GM12891 (cell line): ENCODE data around the gene CHRNA3.

Source experiments
- DNase-seq: peaks from one replicate; pipeline ENCODE4 v3.0.0; 2011; ENCODE audit warnings: low spot score; ENCODE audit not compliant: insufficient read length
- FAIRE-seq: peaks from 2 replicates; lab custom pipeline; 2011; peaks lifted over from hg19 to GRCh38; lab: Jason Lieb, UNC
- PAX5 ChIP-seq: IDR thresholded peaks from 2 replicates; pipeline ENCODE4 v1.6.1; 2011; ENCODE audit warnings: low read length, moderate library complexity, mild to moderate bottlenecking; ENCODE audit not compliant: insufficient read depth, severe bottlenecking
- POLR2A ChIP-seq: IDR thresholded peaks from 2 replicates; pipeline ENCODE4 v1.6.1; 2011; ENCODE audit warnings: low read depth, low read length, control low read depth
- POLR2AphosphoS5 ChIP-seq: IDR thresholded peaks from 2 replicates; pipeline ENCODE4 v1.6.1; 2011; ENCODE audit warnings: low read depth, low read length, control low read depth
- POU2F2 ChIP-seq: IDR thresholded peaks from 2 replicates; pipeline ENCODE4 v1.6.1; 2011; ENCODE audit warnings: low read depth, mild to moderate bottlenecking, control low read depth, low read length, moderate library complexity
- SPI1 ChIP-seq: IDR thresholded peaks from 2 replicates; pipeline ENCODE4 v1.6.1; 2011; ENCODE audit warnings: low read depth, low read length, control low read depth
- TAF1 ChIP-seq: IDR thresholded peaks from 2 replicates; pipeline ENCODE4 v1.6.1; 2011; ENCODE audit warnings: low read depth, low read length, control low read depth

CHRNA3 gene

GRCh38 chr15:78605680-78606079 is 15.1 kb downstream of the CHRNA3 start:
- DNase-seq = no peak
- TF ChIP-seq POU2F2 (no peak), POLR2A (no peak), POLR2AphosphoS5 (no peak), TAF1 (no peak), PAX5 (no peak), SPI1 (no peak)
- FAIRE-seq = no peak

GRCh38 chr15:78605201-78605600 is 15.6 kb downstream of the CHRNA3 start:
- no peak for FAIRE-seq
- no peak for DNase-seq
- TF ChIP-seq SPI1 (no peak), POLR2AphosphoS5 (no peak), POU2F2 (no peak), TAF1 (no peak), POLR2A (no peak), PAX5 (no peak)

- DNase-seq (no peak), FAIRE-seq (no peak)
- TF ChIP-seq POLR2A (no peak), POU2F2 (no peak), POLR2AphosphoS5 (no peak), PAX5 (no peak), SPI1 (no peak)
Measured at GRCh38 chr15:78604420-78604819, 16.4 kb downstream of the CHRNA3 start.

GRCh38 chr15:78603467-78603866 is 17.3 kb downstream of the CHRNA3 start:
- DNase-seq (no peak), FAIRE-seq (no peak)
- TF ChIP-seq SPI1 = no peak
- TF ChIP-seq TAF1 = no peak
- TF ChIP-seq POLR2AphosphoS5 = no peak
- TF ChIP-seq POU2F2 = no peak
- no peak for TF ChIP-seq PAX5
- no peak for TF ChIP-seq POLR2A

GRCh38 chr15:78599189-78599588 is 21.6 kb downstream of the CHRNA3 start:
- TF ChIP-seq TAF1 = no peak
- no peak for TF ChIP-seq POLR2A
- TF ChIP-seq PAX5 = no peak
- TF ChIP-seq SPI1 = no peak
- TF ChIP-seq POLR2AphosphoS5 = no peak
- no peak for TF ChIP-seq POU2F2
- FAIRE-seq = no peak
- no peak for DNase-seq

- TF ChIP-seq TAF1 = no peak
- no peak for TF ChIP-seq SPI1
- TF ChIP-seq PAX5 = no peak
- TF ChIP-seq POLR2AphosphoS5 = no peak
- TF ChIP-seq POU2F2 = no peak
- no peak for TF ChIP-seq POLR2A
- DNase-seq (no peak), FAIRE-seq (no peak)
Measured at GRCh38 chr15:78598348-78598747, 22.4 kb downstream of the CHRNA3 start.

GRCh38 chr15:78597583-78597982 is 23.2 kb downstream of the CHRNA3 start:
- DNase-seq (no peak), FAIRE-seq (no peak)
- TF ChIP-seq POU2F2 (no peak), TAF1 (no peak), SPI1 (no peak), PAX5 (no peak), POLR2A (no peak), POLR2AphosphoS5 (no peak)

- DNase-seq (no peak), FAIRE-seq (no peak)
- TF ChIP-seq POU2F2 (no peak), SPI1 (peak; percentile 68)
Measured at GRCh38 chr15:78574944-78575343, 45.9 kb downstream of the CHRNA3 start.

GRCh38 chr15:78573416-78573815 is 47.4 kb downstream of the CHRNA3 start:
- no peak for DNase-seq
- no peak for FAIRE-seq
- no peak for TF ChIP-seq POLR2A
- TF ChIP-seq SPI1 = no peak
- no peak for TF ChIP-seq POU2F2
- no peak for TF ChIP-seq POLR2AphosphoS5
- TF ChIP-seq TAF1 = no peak
- no peak for TF ChIP-seq PAX5

- TF ChIP-seq POLR2AphosphoS5 (no peak), TAF1 (no peak), POU2F2 (no peak), SPI1 (no peak), PAX5 (no peak), POLR2A (no peak)
- FAIRE-seq (no peak), DNase-seq (no peak)
Measured at GRCh38 chr15:78571382-78571781, 49.4 kb downstream of the CHRNA3 start.

- DNase-seq (no peak), FAIRE-seq (no peak)
- TF ChIP-seq TAF1 (no peak), POU2F2 (no peak), SPI1 (no peak), POLR2AphosphoS5 (no peak), POLR2A (no peak), PAX5 (no peak)
Measured at GRCh38 chr15:78570710-78571109, 50.1 kb downstream of the CHRNA3 start.
